K562 (cell line): ENCODE measurements around the gene PRRC2A. TPM values are rescaled to one million over a fixed set of nuclear protein-coding genes. Genes with fewer than 3 reads are reported as not detected.

Experiments used
- HDAC8 ChIP-seq: fragments of 450-650 bp; IDR thresholded peaks from 2 replicates; pipeline ENCODE4 v1.6.1; 2016; ENCODE audit warnings: mild to moderate bottlenecking, missing genetic modification characterization, moderate library complexity, missing compliant biosample characterization
- NR2C1 ChIP-seq, 2 experiments: fragments of 450-650 bp; IDR thresholded peaks; 2 replicates each; pipeline ENCODE4 v1.6.1; 2017; ENCODE audit warnings: mild to moderate bottlenecking in 2 of 2, antibody characterized with exemption in 1 of 2, inconsistent platforms in 1 of 2, missing compliant biosample characterization in 1 of 2, missing genetic modification characterization in 1 of 2
- PCBP1 ChIP-seq: fragments of 200-400 bp; formaldehyde crosslinking; IDR thresholded peaks from 2 replicates; pipeline ENCODE4 v1.6.1; 2018; ENCODE audit warnings: mild to moderate bottlenecking, low read depth, low read length; ENCODE audit not compliant: poor library complexity, severe bottlenecking
- PHB2 ChIP-seq: fragments of 450-650 bp; IDR thresholded peaks from 2 replicates; pipeline ENCODE4 v1.6.1; 2017; ENCODE audit warnings: low read depth
- TAF9B ChIP-seq: fragments of 450-650 bp; IDR thresholded peaks from 2 replicates; pipeline ENCODE4 v1.6.1; 2018; ENCODE audit warnings: mild to moderate bottlenecking; ENCODE audit not compliant: partially characterized antibody
- ZBTB49 ChIP-seq: sonication (generic); formaldehyde crosslinking; IDR thresholded peaks from 2 replicates; pipeline ENCODE4 v1.8.0; 2022; ENCODE audit warnings: missing genetic modification reagents, mild to moderate bottlenecking, borderline replicate concordance
- ZNF589 ChIP-seq: fragments of 200-800 bp; sonication (Bioruptor generic); IDR thresholded peaks from 2 replicates; pipeline ENCODE4 v1.6.1; 2016; ENCODE audit warnings: low read depth, missing genetic modification characterization, missing compliant biosample characterization
- ZNF655 ChIP-seq: fragments of 250-450 bp; sonication (Bioruptor Pico); IDR thresholded peaks from 2 replicates; pipeline ENCODE4 v1.5.0; 2021
- ZNF766 ChIP-seq: fragments of 200-800 bp; sonication (Bioruptor generic); conservative IDR thresholded peaks from 2 replicates; pipeline ENCODE4 v1.6.1; 2016; ENCODE audit warnings: missing genetic modification characterization, missing compliant biosample characterization
- polyA plus RNA-seq, 8 experiments: library from polyadenylated mRNA; depleted of rRNA in 4 of 8; stranded (reverse) in 5 of 8; unstranded in 3 of 8; fragments of >200 nt; fragmentation: Nextera tagmentation in 2 of 8; fragmentation: Illumina TruSeq in 1 of 8; extraction: Ambion mirVana in 2 of 8; extraction: Trizol in 1 of 8; gene quantifications; 2 replicates each; pipeline versions ENCODE4 v1.2.1 to v1.2.3, GENCODE V29; 2011 to 2014; ENCODE audit warnings: inconsistent platforms in 1 of 8, missing spikeins in 1 of 8
- total RNA-seq, 7 experiments: library from RNA; depleted of rRNA in 6 of 7; stranded (reverse); fragments of >200 nt in 6 of 7; fragmentation: Illumina TruSeq in 2 of 7; extraction: Trizol in 2 of 7; gene quantifications; 2 replicates each; pipeline versions ENCODE4 v1.2.1 to v1.2.3, GENCODE V29; 2011 to 2021; ENCODE audit warnings: low replicate concordance in 1 of 7
- TF ChIP-seq, protein P1 (sequence below): fragments of 450-650 bp; conservative IDR thresholded peaks from 2 replicates; pipeline ENCODE4 v1.6.1; 2016; ENCODE audit warnings: missing genetic modification characterization, low read depth, mild to moderate bottlenecking, missing compliant biosample characterization, moderate library complexity
- TF ChIP-seq, protein P2 (sequence below): fragments of 450-650 bp; IDR thresholded peaks from 2 replicates; pipeline ENCODE4 v1.6.1; 2017; ENCODE audit warnings: antibody characterized with exemption
- TF ChIP-seq, protein P3 (sequence below), 3 experiments: fragments of 200-800 bp in 1 of 3; sonication (Bioruptor generic) in 1 of 3; sonication (generic) in 1 of 3; formaldehyde crosslinking in 1 of 3; IDR thresholded peaks; 2 replicates each; pipeline versions ENCODE4 v1.6.1 to v1.8.0; 2016 to 2022; ENCODE audit warnings: mild to moderate bottlenecking in 2 of 3, missing compliant biosample characterization in 2 of 3, missing genetic modification characterization in 2 of 3, missing genetic modification reagents in 1 of 3
- TF ChIP-seq, protein P4 (sequence below): fragments of 250-450 bp; sonication (Bioruptor Pico); IDR thresholded peaks from 2 replicates; pipeline ENCODE4 v1.4.0; 2020; ENCODE audit warnings: mild to moderate bottlenecking, moderate library complexity

The PRRC2A gene
- total and polyA plus RNA-seq, 9 of the 15 experiments (the other 6 are each of a cell fraction or from before 2014, with no cell fraction given) = 1.0 to 332 (median 63.0) TPM

DNA sequence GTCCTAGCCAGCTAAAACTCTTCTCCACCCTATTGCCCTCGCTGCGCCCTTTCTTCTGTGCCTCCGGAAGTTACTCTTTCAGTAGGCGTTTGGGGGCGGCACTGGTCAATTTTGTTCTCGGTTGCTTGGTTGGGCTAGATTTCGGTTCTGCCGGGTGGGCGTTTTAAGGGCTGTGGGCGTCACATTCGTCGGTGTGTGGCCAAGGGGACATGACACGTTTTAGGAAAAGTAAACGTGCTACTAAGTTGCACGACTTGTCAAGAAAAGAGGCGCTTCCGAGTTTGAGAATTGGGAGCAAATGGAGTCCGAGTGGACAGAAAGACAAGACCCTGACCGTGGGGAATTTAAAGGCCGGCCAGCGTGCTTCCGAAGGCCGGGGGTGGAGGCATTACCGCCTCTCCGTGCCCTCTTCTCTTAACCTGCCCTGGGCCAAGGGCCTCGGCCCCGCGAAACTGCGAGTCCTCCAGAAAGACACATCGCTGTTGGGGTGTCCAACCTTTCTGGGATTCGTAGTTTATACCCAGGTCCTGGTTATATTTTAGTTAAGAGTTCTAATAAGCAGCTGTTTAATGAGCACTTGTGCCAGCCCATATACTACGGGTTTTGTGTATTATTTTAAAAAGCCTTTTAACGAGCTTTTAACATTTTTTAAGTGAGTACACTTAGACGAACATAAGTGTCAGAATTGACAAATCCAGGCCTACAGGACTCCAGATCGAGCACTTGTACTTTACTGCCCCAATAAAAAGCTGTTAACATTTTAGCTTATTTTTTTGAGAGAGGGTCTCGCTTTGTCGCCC lies 32.6 kb downstream of the PRRC2A start (continued):
- TF ChIP-seq NR2C1 (IDR thresholded peaks at IDR 0.05) = no peak
- TF ChIP-seq NR2C1 (tag; IDR thresholded peaks at IDR 0.05) = peak; percentile 90
- TF ChIP-seq, protein P1, sequence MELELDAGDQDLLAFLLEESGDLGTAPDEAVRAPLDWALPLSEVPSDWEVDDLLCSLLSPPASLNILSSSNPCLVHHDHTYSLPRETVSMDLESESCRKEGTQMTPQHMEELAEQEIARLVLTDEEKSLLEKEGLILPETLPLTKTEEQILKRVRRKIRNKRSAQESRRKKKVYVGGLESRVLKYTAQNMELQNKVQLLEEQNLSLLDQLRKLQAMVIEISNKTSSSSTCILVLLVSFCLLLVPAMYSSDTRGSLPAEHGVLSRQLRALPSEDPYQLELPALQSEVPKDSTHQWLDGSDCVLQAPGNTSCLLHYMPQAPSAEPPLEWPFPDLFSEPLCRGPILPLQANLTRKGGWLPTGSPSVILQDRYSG (tag) = peak; percentile 91
- TF ChIP-seq ZBTB49 (CRISPR knock-in tag) = no peak
- TF ChIP-seq, protein P2, sequence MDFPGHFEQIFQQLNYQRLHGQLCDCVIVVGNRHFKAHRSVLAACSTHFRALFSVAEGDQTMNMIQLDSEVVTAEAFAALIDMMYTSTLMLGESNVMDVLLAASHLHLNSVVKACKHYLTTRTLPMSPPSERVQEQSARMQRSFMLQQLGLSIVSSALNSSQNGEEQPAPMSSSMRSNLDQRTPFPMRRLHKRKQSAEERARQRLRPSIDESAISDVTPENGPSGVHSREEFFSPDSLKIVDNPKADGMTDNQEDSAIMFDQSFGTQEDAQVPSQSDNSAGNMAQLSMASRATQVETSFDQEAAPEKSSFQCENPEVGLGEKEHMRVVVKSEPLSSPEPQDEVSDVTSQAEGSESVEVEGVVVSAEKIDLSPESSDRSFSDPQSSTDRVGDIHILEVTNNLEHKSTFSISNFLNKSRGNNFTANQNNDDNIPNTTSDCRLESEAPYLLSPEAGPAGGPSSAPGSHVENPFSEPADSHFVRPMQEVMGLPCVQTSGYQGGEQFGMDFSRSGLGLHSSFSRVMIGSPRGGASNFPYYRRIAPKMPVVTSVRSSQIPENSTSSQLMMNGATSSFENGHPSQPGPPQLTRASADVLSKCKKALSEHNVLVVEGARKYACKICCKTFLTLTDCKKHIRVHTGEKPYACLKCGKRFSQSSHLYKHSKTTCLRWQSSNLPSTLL = no peak
- TF ChIP-seq, protein P3, sequence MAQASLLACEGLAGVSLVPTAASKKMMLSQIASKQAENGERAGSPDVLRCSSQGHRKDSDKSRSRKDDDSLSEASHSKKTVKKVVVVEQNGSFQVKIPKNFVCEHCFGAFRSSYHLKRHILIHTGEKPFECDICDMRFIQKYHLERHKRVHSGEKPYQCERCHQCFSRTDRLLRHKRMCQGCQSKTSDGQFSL (CRISPR knock-in tag; IDR thresholded peaks at IDR 0.05) = no peak
- TF ChIP-seq, protein P3 (tag; IDR thresholded peaks at IDR 0.05) = no peak; a peak in 1 of 4 replicates
- TF ChIP-seq, protein P4, sequence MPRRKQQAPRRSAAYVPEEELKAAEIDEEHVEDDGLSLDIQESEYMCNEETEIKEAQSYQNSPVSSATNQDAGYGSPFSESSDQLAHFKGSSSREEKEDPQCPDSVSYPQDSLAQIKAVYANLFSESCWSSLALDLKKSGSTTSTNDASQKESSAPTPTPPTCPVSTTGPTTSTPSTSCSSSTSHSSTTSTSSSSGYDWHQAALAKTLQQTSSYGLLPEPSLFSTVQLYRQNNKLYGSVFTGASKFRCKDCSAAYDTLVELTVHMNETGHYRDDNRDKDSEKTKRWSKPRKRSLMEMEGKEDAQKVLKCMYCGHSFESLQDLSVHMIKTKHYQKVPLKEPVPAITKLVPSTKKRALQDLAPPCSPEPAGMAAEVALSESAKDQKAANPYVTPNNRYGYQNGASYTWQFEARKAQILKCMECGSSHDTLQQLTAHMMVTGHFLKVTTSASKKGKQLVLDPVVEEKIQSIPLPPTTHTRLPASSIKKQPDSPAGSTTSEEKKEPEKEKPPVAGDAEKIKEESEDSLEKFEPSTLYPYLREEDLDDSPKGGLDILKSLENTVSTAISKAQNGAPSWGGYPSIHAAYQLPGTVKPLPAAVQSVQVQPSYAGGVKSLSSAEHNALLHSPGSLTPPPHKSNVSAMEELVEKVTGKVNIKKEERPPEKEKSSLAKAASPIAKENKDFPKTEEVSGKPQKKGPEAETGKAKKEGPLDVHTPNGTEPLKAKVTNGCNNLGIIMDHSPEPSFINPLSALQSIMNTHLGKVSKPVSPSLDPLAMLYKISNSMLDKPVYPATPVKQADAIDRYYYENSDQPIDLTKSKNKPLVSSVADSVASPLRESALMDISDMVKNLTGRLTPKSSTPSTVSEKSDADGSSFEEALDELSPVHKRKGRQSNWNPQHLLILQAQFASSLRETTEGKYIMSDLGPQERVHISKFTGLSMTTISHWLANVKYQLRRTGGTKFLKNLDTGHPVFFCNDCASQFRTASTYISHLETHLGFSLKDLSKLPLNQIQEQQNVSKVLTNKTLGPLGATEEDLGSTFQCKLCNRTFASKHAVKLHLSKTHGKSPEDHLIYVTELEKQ = no peak
- TF ChIP-seq PCBP1 = no peak
- TF ChIP-seq HDAC8 (tag) = no peak; the same call in none of the 2 replicates
- no peak for TF ChIP-seq ZNF766 (CRISPR knock-in tag)
- peak; percentile 71 for TF ChIP-seq ZNF589
- peak; percentile 91; the same call in 1 of the 2 replicates for TF ChIP-seq ZNF655 (CRISPR knock-in tag)
- no peak for TF ChIP-seq TAF9B
- TF ChIP-seq PHB2 = peak; percentile 60; the same call in 1 of the 2 replicates
